NT2/D1 (cell line): ENCODE data around the gene SGSM2.

Experiments used
- DNase-seq: peaks from one replicate; pipeline ENCODE4 v3.0.0-alpha.2; 2011; ENCODE audit warnings: low read depth, low spot score
- H3K27me3 ChIP-seq: 2 replicates; pipeline ENCODE4 v1.6.0; 2011; ENCODE audit warnings: mild to moderate bottlenecking; ENCODE audit not compliant: insufficient read length, insufficient read depth
- H3K36me3 ChIP-seq: 2 replicates; pipeline ENCODE4 v1.6.1; 2011; ENCODE audit warnings: mild to moderate bottlenecking, low read length, mixed read lengths; ENCODE audit not compliant: insufficient read depth, insufficient read length
- H3K4me1 ChIP-seq: 2 replicates; pipeline ENCODE4 v1.5.1; 2011; ENCODE audit not compliant: insufficient read depth, insufficient read length
- H3K4me3 ChIP-seq: 2 replicates; pipeline ENCODE4 v1.5.1; 2011; ENCODE audit warnings: low read depth; ENCODE audit not compliant: insufficient read length
- H3K9ac ChIP-seq: 2 replicates; pipeline ENCODE4 v1.6.0; 2011; ENCODE audit warnings: low read depth; ENCODE audit not compliant: insufficient read length
- H3K9me3 ChIP-seq: 2 replicates; pipeline ENCODE4 v1.5.1; 2011; ENCODE audit warnings: mild to moderate bottlenecking, low read length; ENCODE audit not compliant: insufficient read depth
- SUZ12 ChIP-seq: IDR thresholded peaks from 2 replicates; pipeline ENCODE4 v1.6.1; 2011; ENCODE audit not compliant: insufficient read length, insufficient read depth; ENCODE audit errors: extremely low read depth
- YY1 ChIP-seq: IDR thresholded peaks from 2 replicates; pipeline ENCODE4 v1.6.1; 2011; ENCODE audit not compliant: insufficient read length, insufficient read depth
- ZNF274 ChIP-seq: IDR thresholded peaks from 2 replicates; pipeline ENCODE4 v1.6.1; 2011; ENCODE audit warnings: mild to moderate bottlenecking, low read depth, low read length

SGSM2 gene

GRCh38 chr17:2390199-2390836, 53.0 kb downstream of the SGSM2 start:
- Histone ChIP-seq H3K36me3 (peaks cover 27% of the 10 kb centered on the region), H3K4me3 (no peak overlapping the region), H3K4me1 (peaks cover 27% of the 10 kb centered on the region), H3K27me3 (no peaks in the 10 kb centered on the region), H3K9me3 (no peaks in the 10 kb centered on the region), H3K9ac (no peak overlapping the region)
- no peak for DNase-seq
- TF ChIP-seq ZNF274 (no peak), YY1 (no peak), SUZ12 (no peak)

DNA sequence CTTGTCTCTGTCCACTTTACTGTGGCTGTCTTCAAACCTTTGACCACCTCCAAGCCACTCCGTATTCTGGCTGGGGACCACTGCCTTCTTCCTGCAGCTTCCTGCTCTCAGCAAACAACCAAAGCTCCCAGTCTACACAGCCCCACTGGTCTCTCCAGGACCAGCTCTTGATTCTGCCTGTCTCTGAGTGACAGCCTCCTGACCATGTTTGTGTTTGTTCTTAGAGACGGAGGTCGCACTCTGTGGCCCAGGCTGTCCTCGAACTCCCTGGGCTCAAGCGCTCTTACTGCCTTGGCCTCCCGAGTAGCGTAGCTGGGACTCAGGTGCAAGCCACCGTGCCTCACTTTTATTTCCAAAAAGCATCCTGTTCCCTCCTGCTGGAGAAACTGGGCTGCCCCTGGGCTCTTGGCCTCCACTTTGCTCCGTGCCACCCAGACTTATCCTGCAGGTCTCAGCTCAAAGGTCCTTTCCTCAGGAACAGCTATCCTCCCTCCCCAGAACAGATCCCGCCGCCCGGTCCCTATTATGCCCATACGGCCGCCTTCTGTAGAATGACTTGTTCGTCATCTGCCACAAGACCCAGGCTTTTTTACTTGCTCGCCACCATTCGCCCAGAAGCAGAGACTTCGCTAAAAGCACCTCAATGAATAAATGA, 54.4 kb downstream of the SGSM2 start:
- Histone ChIP-seq H3K27me3 (no peaks in the 10 kb centered on the region), H3K36me3 (peaks cover 19% of the 10 kb centered on the region), H3K4me3 (peak overlapping the region; percentile 69), H3K4me1 (peaks cover 33% of the 10 kb centered on the region), H3K9me3 (no peaks in the 10 kb centered on the region), H3K9ac (peak overlapping the region; percentile 85)
- TF ChIP-seq YY1 (no peak), SUZ12 (no peak), ZNF274 (no peak)
- no peak for DNase-seq

DNA sequence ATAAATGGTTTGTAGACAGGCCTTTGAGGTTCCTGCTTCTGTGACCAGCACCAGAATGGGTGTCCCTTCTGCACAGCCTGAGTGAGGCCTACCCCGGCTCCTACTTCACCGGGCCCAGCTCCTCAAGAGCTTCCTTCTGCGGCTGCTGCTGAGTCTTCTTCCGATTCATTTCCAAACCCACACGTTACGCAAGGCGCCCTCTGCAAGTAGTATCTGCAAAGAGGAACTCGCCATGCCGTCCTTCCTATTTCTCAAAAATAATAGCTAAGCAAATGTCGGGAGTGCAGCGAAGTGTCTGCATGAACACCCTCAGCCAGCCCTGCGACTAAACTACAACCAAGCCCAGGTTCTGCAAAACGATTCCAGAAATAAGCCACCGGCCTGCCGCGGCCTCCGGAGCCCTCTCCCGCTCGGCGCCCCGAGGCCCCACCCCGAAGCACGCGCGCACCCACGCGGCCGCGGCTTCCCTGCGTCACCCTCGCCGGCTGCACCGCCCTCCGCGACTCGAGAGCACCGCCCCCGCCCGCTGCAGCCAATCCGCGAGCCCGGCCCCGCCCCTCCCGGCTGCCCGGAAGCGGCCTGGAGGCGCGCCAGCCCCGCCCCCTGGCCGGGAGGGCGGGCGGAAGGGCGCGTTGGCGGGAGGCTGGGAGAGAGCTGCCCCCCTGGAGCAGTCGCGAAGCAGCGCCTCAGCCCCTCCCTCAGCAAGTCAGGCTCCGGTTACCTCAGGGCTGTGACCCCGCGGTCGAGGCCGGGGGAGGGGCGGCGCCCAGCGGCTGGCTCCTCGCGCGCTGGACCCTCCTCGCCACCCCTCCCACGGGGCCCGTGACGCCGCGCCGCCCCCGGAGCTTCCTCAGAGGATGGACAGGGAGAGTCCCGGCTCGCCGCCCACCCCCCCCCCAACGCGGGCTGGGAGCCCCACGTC, 55.2 kb downstream of the SGSM2 start:
- peak overlapping the region; percentile 69 for H3K4me3 ChIP-seq
- peaks cover 37% of the 10 kb centered on the region for H3K4me1 ChIP-seq
- peak overlapping the region; percentile 96 for H3K9ac ChIP-seq
- no peaks in the 10 kb centered on the region for H3K9me3 ChIP-seq
- TF ChIP-seq YY1 = no peak
- no peak for TF ChIP-seq SUZ12
- no peak for TF ChIP-seq ZNF274
- H3K27me3 ChIP-seq = no peaks in the 10 kb centered on the region
- DNase-seq = peak; percentile 89
- H3K36me3 ChIP-seq = peaks cover 11% of the 10 kb centered on the region

DNA sequence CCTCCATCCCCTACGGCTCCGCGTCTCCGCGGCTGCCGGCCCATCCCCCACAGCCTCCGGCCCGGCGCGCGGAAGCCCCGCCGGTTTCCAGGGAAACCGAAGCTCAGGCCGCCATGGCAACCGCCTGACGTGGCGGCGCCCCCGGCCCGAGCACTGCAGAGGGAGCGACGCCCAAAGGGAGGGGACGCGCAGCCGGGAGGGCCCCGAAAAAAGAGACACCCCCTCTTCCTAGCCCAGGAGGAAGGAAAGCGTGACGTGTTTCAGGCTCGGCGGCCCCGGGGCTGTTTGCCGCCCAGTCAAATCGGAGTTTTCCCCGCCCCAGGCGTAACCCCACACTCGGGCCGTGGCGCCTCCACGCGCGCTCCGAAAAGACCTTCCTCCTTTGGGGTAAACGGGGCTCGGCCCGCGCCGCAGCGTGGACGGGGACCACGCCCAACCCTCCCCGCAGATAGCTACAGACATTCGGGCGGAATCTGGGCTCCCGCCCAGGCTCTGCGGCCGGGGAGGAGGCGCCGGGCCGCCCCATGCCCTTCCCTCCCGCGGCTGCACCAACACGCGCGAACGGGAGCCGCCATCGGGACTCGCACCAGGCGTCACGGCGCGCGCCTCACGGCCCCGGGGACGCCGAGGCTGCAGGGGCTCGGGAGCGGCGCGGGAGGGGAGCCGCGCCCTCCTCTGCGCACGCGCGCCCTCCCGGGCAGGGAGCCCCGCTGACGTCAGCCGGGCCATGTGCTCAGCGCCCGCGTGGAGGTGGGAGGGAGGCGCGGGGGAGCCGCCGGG, 56.1 kb downstream of the SGSM2 start:
- no peak for TF ChIP-seq ZNF274
- TF ChIP-seq YY1 = no peak
- Histone ChIP-seq H3K4me3 (peak overlapping the region; percentile 75), H3K36me3 (peaks cover 3% of the 10 kb centered on the region), H3K9ac (peak overlapping the region; percentile 96), H3K4me1 (peaks cover 45% of the 10 kb centered on the region), H3K27me3 (no peaks in the 10 kb centered on the region), H3K9me3 (no peaks in the 10 kb centered on the region)
- DNase-seq = peak; percentile 68

DNA sequence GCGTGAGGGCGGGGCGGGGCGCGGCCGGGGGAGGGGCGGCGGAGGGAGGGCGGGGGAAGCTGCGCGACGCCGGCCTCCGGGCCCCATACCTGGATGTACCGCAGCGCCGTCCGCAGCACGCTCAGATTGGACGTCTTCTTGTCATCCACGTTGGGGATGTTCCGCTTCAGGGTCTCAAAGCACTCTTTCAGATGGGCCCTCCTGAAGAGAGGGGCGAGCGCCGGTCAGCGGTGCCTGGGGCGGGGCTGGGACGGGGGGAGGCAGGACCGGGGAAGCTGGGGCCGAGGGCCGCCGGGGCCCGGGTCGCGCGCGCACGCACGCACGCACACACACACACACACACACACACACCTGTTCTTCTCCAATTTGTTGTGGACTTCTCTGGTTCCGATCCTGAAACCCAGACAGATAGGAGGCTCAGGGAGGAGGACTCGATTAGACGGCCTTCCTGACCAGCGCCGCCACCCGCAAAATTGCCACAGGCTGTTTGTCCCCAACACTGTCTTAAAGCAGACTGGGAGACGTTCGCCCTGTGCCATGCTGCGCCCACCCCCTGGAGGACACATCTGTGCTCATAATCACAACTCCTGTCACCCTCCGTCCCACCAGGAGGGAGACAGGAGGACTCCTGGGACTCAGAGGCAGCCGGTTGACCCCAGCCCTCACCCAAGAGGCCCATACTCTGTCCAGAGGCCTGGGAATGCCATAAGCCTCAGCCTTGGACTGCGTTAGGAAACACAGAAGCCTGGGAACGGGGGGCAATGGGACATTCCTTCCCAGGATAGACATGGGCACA, 56.9 kb downstream of the SGSM2 start:
- Histone ChIP-seq H3K27me3 (no peaks in the 10 kb centered on the region), H3K4me1 (peaks cover 49% of the 10 kb centered on the region), H3K36me3 (peaks cover 3% of the 10 kb centered on the region), H3K9ac (peak overlapping the region; percentile 63), H3K9me3 (no peaks in the 10 kb centered on the region), H3K4me3 (peak overlapping the region; percentile 21)
- DNase-seq = no peak
- no peak for TF ChIP-seq YY1
- TF ChIP-seq SUZ12 = no peak
- no peak for TF ChIP-seq ZNF274

GRCh38 chr17:2394775-2395201, 57.5 kb downstream of the SGSM2 start:
- Histone ChIP-seq H3K4me1 (peaks cover 45% of the 10 kb centered on the region), H3K4me3 (no peak overlapping the region), H3K27me3 (no peaks in the 10 kb centered on the region), H3K9me3 (no peaks in the 10 kb centered on the region), H3K36me3 (peaks cover 3% of the 10 kb centered on the region), H3K9ac (peak overlapping the region; percentile 63)
- DNase-seq = no peak
- TF ChIP-seq ZNF274 = no peak
- TF ChIP-seq YY1 = no peak
- no peak for TF ChIP-seq SUZ12
